GM19463 (cell line): ENCODE measurements around the gene FLNA.
A peak's percentile ranks its signal among the peaks of the same experiment; 100 is the strongest.
"Not testable (repeated sequence)": the region's sequence is repeated elsewhere in the genome, so short reads cannot be mapped to it uniquely, and the experiment has no call there.

Experiments used
- ATAC-seq: cut with Tn5 transposase; IDR thresholded peaks from one replicate; pipeline ENCODE4 v1.9.1; 2021; ENCODE audit warnings: mild to moderate bottlenecking, moderate library complexity; ENCODE audit not compliant: unreplicated experiment

FLNA gene

GRCh38 chrX:154374313-154375155 is at the start of gene FLNA:
Gene FLNA, minus strand, starts transcription at chrX:154374634. Its CDS starts 3,389 bp downstream, at chrX:154371245.
- no peak for ATAC-seq

GRCh38 chrX:154420402-154420756 is 45.9 kb upstream of the FLNA start:
- no peak for ATAC-seq

GRCh38 chrX:154419688-154420401 is 45.4 kb upstream of the FLNA start:
- ATAC-seq: no peak

GRCh38 chrX:154419189-154419588 is 44.8 kb upstream of the FLNA start:
- ATAC-seq: no peak

GRCh38 chrX:154417157-154417556 is 42.7 kb upstream of the FLNA start:
- ATAC-seq: no peak

GRCh38 chrX:154413142-154413541 is 38.7 kb upstream of the FLNA start:
- no peak for ATAC-seq

- ATAC-seq: no peak
Measured at GRCh38 chrX:154412468-154412867, 38.0 kb upstream of the FLNA start.

- peak; percentile 38 for ATAC-seq
Measured at GRCh38 chrX:154411981-154412340, 37.5 kb upstream of the FLNA start.

GRCh38 chrX:154409222-154409871 is 34.9 kb upstream of the FLNA start, which contains the start of gene DNASE1L1:
Gene DNASE1L1, minus strand, starts transcription at chrX:154409254. Its CDS starts 3,686 bp downstream, at chrX:154405568.
- ATAC-seq: peak; percentile 58

GRCh38 chrX:154408659-154409221 is 34.3 kb upstream of the FLNA start:
- peak; percentile 5 for ATAC-seq

- ATAC-seq: no peak
Measured at GRCh38 chrX:154404625-154405192, 30.3 kb upstream of the FLNA start.

- no peak for ATAC-seq
Measured at GRCh38 chrX:154403858-154404257, 29.4 kb upstream of the FLNA start.

GRCh38 chrX:154403192-154403591 is 28.8 kb upstream of the FLNA start:
- no peak for ATAC-seq

GRCh38 chrX:154402622-154403127 is 28.2 kb upstream of the FLNA start:
- ATAC-seq: no peak

GRCh38 chrX:154401918-154402621 is 27.6 kb upstream of the FLNA start:
- ATAC-seq: no peak

- ATAC-seq: no peak
Measured at GRCh38 chrX:154401045-154401799, 26.8 kb upstream of the FLNA start.

GRCh38 chrX:154400369-154400817 is 26.0 kb upstream of the FLNA start:
- ATAC-seq: not testable (repeated sequence)

GRCh38 chrX:154399527-154400368 is 25.3 kb upstream of the FLNA start:
- no peak for ATAC-seq
